Activated T-cell treated with anti-CD3 and anti-CD28 coated beads for 4 hours (primary cell): ENCODE results near the gene BIRC7.

Experiments
- DNase-seq: peaks from one replicate; pipeline ENCODE4 v3.0.0-alpha.2; 2020

BIRC7 gene

GRCh38 chr20:63226042-63226943 lies 9.4 kb upstream of the BIRC7 start:
- no peak for DNase-seq

- DNase-seq = no peak
Observed at GRCh38 chr20:63227260-63227659, 8.4 kb upstream of the BIRC7 start.

- DNase-seq = no peak
Observed at GRCh38 chr20:63228806-63229205, 6.9 kb upstream of the BIRC7 start.

- no peak for DNase-seq
Observed at GRCh38 chr20:63230800-63231268, 4.9 kb upstream of the BIRC7 start.

GRCh38 chr20:63232235-63233060 lies 3.3 kb upstream of the BIRC7 start:
- DNase-seq = no peak

GRCh38 chr20:63233061-63233344 lies 2.7 kb upstream of the BIRC7 start:
- no peak for DNase-seq

GRCh38 chr20:63233924-63234323 lies 1.8 kb upstream of the BIRC7 start:
- no peak for DNase-seq

GRCh38 chr20:63234693-63235398 lies 859 bp upstream of the BIRC7 start:
- peak; percentile 7 for DNase-seq

GRCh38 chr20:63236116-63236837 lies 572 bp downstream of the BIRC7 start:
- DNase-seq = no peak

GRCh38 chr20:63238031-63238430 lies 2.3 kb downstream of the BIRC7 start:
- no peak for DNase-seq

- DNase-seq = no peak
Observed at GRCh38 chr20:63238514-63239125, 2.9 kb downstream of the BIRC7 start.

- DNase-seq = no peak
Observed at GRCh38 chr20:63239431-63239830, 3.7 kb downstream of the BIRC7 start.

- no peak for DNase-seq
Observed at GRCh38 chr20:63240004-63240403, 4.3 kb downstream of the BIRC7 start.

GRCh38 chr20:63241272-63241671 lies 5.6 kb downstream of the BIRC7 start:
- DNase-seq = no peak

- DNase-seq = no peak
Observed at GRCh38 chr20:63242736-63243135, 7.0 kb downstream of the BIRC7 start.

GRCh38 chr20:63243604-63244247 lies 8.0 kb downstream of the BIRC7 start:
- no peak for DNase-seq

GRCh38 chr20:63244468-63244867 lies 8.8 kb downstream of the BIRC7 start:
- no peak for DNase-seq

- no peak for DNase-seq
Observed at GRCh38 chr20:63246490-63247288, 11.0 kb downstream of the BIRC7 start.

- no peak for DNase-seq
Observed at GRCh38 chr20:63247671-63248228, 12.0 kb downstream of the BIRC7 start.

GRCh38 chr20:63248835-63249591 lies 13.3 kb downstream of the BIRC7 start:
- DNase-seq = no peak
